H1 (cell line): ENCODE results near the gene LOXL1. TPM values are rescaled to one million over a fixed set of nuclear protein-coding genes. Genes with fewer than 3 reads are reported as not detected.

ENCODE experiments used
- CTCF ChIA-PET: fragments of 300-600 bp; sonication (Branson Sonifier 250); formaldehyde crosslinking; loops from one replicate; lab custom pipeline; 2021; ENCODE audit not compliant: partially characterized antibody; lab: Charles Lee
- POLR2A ChIA-PET: fragments of 300-600 bp; sonication (Branson Sonifier 250); formaldehyde crosslinking; loops from one replicate; lab custom pipeline; 2021; ENCODE audit warnings: inconsistent platforms; ENCODE audit not compliant: partially characterized antibody; lab: Charles Lee
- DNase-seq, 2 experiments: peaks; one replicate each; pipeline versions ENCODE4 v3.0.0 to v3.0.0-alpha.2; 2010 to 2022; ENCODE audit warnings: low spot score in 2 of 2, low read depth in 1 of 2, mixed read lengths in 1 of 2
- FAIRE-seq: peaks from 2 replicates; lab custom pipeline; 2011; peaks lifted over from hg19 to GRCh38; lab: Jason Lieb, UNC
- H2AFZ ChIP-seq: 2 replicates; pipeline ENCODE4 v1.8.1; 2012; ENCODE audit warnings: low read length, inconsistent platforms
- H2AK5ac ChIP-seq: 2 replicates; pipeline ENCODE4 v1.6.1; 2013; ENCODE audit warnings: low read depth, low read length
- H2BK120ac ChIP-seq: replicated peaks from 2 replicates; pipeline ENCODE3; 2013; ENCODE audit warnings: low read depth, low read length, inconsistent platforms
- H2BK12ac ChIP-seq: 2 replicates; pipeline ENCODE4 v1.6.1; 2013; ENCODE audit warnings: low read depth, low read length
- H2BK15ac ChIP-seq: 2 replicates; pipeline ENCODE4 v1.6.1; 2013; ENCODE audit warnings: low read length
- H2BK20ac ChIP-seq: 2 replicates; pipeline ENCODE4 v1.6.1; 2013; ENCODE audit warnings: low read length
- H2BK5ac ChIP-seq: 2 replicates; pipeline ENCODE4 v1.6.1; 2013; ENCODE audit warnings: low read depth, low read length
- H3K14ac ChIP-seq: 2 replicates; pipeline ENCODE4 v1.6.1; 2013; ENCODE audit warnings: inconsistent platforms; ENCODE audit not compliant: insufficient read length
- H3K18ac ChIP-seq: 2 replicates; pipeline ENCODE4 v1.6.1; 2013; ENCODE audit warnings: low read length; ENCODE audit errors: extremely low read depth
- H3K23ac ChIP-seq: 2 replicates; pipeline ENCODE4 v1.6.1; 2013; ENCODE audit warnings: inconsistent platforms; ENCODE audit not compliant: insufficient read length
- H3K23me2 ChIP-seq: 2 replicates; pipeline ENCODE4 v1.6.1; 2013; ENCODE audit warnings: low read depth, low read length
- H3K27ac ChIP-seq: 2 replicates; pipeline ENCODE4 v1.6.1; 2011; ENCODE audit warnings: low read depth, low read length, inconsistent platforms
- H3K27me3 ChIP-seq, 4 experiments: replicated peaks in 1 of 4; 1 replicate in 1 of 4; 2 replicates in 3 of 4; pipeline versions ENCODE4 v1.6.1 to v1.8.1; 2011 to 2013; ENCODE audit warnings: low read length in 3 of 4, mild to moderate bottlenecking in 3 of 4, inconsistent platforms in 2 of 4, mixed read lengths in 2 of 4, moderate library complexity in 1 of 4; ENCODE audit not compliant: control insufficient read depth in 3 of 4, insufficient read depth in 3 of 4; ENCODE audit errors: extremely low read depth in 1 of 4
- H3K36me3 ChIP-seq, 4 experiments: 2 replicates each; pipeline versions ENCODE4 v1.6.1 to v1.8.1; 2011 to 2013; ENCODE audit warnings: mild to moderate bottlenecking in 4 of 4, low read length in 3 of 4, moderate library complexity in 2 of 4, control low read depth in 1 of 4, inconsistent platforms in 1 of 4; ENCODE audit not compliant: insufficient read depth in 4 of 4, control insufficient read depth in 2 of 4
- H3K4ac ChIP-seq: replicated peaks from 2 replicates; pipeline ENCODE3; 2013; ENCODE audit warnings: low read length, low read depth, mixed read lengths, inconsistent platforms; ENCODE audit not compliant: insufficient read length
- H3K4me1 ChIP-seq, 4 experiments: replicated peaks in 1 of 4; 1 replicate in 1 of 4; 2 replicates in 3 of 4; pipeline versions ENCODE4 v1.6.1 to v1.8.1; 2011 to 2013; ENCODE audit warnings: low read length in 3 of 4, inconsistent platforms in 2 of 4, mixed read lengths in 1 of 4; ENCODE audit not compliant: insufficient read depth in 4 of 4, control insufficient read depth in 3 of 4
- H3K4me2 ChIP-seq, 2 experiments: 2 replicates each; pipeline versions ENCODE4 v1.6.1 to v1.8.1; 2011 to 2013; ENCODE audit warnings: low read depth in 2 of 2, low read length in 2 of 2, control low read depth in 1 of 2, inconsistent platforms in 1 of 2, mild to moderate bottlenecking in 1 of 2; ENCODE audit not compliant: insufficient read depth in 1 of 2
- H3K4me3 ChIP-seq, 4 experiments: fragments of 200-600, 300-600 bp in 1 of 4; sonication (generic), shearing (Covaris generic), sonication (Bioruptor Twin) in 1 of 4; 2 replicates each; pipeline versions ENCODE4 v1.5.1 to v1.8.1; 2011 to 2016; ENCODE audit warnings: low read length in 4 of 4, low read depth in 3 of 4, control low read depth in 2 of 4, inconsistent platforms in 2 of 4, mild to moderate bottlenecking in 2 of 4, mixed read lengths in 1 of 4, moderate library complexity in 1 of 4; ENCODE audit not compliant: insufficient read depth in 2 of 4; ENCODE audit errors: extremely low read depth in 1 of 4
- H3K56ac ChIP-seq: replicated peaks from 2 replicates; pipeline ENCODE3; 2013; ENCODE audit warnings: low read depth, mild to moderate bottlenecking, mixed read lengths, low read length, inconsistent platforms; ENCODE audit not compliant: insufficient read length
- H3K79me1 ChIP-seq: 2 replicates; pipeline ENCODE4 v1.6.1; 2013; ENCODE audit warnings: low read depth, low read length, control low read depth
- H3K79me2 ChIP-seq, 2 experiments: 2 replicates each; pipeline versions ENCODE4 v1.6.1 to v1.8.1; 2012 to 2013; ENCODE audit warnings: low read length in 2 of 2, mild to moderate bottlenecking in 2 of 2, inconsistent platforms in 1 of 2; ENCODE audit not compliant: insufficient read depth in 2 of 2, control insufficient read depth in 1 of 2
- H3K9ac ChIP-seq, 4 experiments: replicated peaks in 1 of 4; 1 replicate in 1 of 4; 2 replicates in 3 of 4; pipeline versions ENCODE4 v1.6.1 to v1.8.1; 2011 to 2013; ENCODE audit warnings: low read depth in 3 of 4, low read length in 3 of 4, control low read depth in 2 of 4, mild to moderate bottlenecking in 2 of 4, moderate library complexity in 2 of 4, inconsistent platforms in 1 of 4; ENCODE audit errors: extremely low read depth in 1 of 4
- H3K9me3 ChIP-seq, 2 experiments: 2 replicates each; pipeline versions ENCODE4 v1.6.1 to v1.8.1; 2012 to 2013; ENCODE audit warnings: mild to moderate bottlenecking in 2 of 2, moderate library complexity in 2 of 2, control low read depth in 1 of 2, inconsistent platforms in 1 of 2, low read depth in 1 of 2, low read length in 1 of 2, mixed read lengths in 1 of 2; ENCODE audit not compliant: insufficient read depth in 2 of 2
- H4K20me1 ChIP-seq, 2 experiments: replicated peaks in 1 of 2; 2 replicates each; pipeline versions ENCODE3 to v1.8.1; 2011 to 2013; ENCODE audit warnings: inconsistent platforms in 2 of 2, low read length in 2 of 2, mild to moderate bottlenecking in 1 of 2; ENCODE audit not compliant: insufficient read depth in 2 of 2, control insufficient read depth in 1 of 2
- H4K5ac ChIP-seq: 2 replicates; pipeline ENCODE4 v1.6.1; 2013; ENCODE audit warnings: low read length, low read depth, mixed read lengths, inconsistent platforms; ENCODE audit not compliant: insufficient read length
- H4K8ac ChIP-seq: 2 replicates; pipeline ENCODE4 v1.8.0; 2013; ENCODE audit warnings: mild to moderate bottlenecking, moderate library complexity, low read length, inconsistent platforms; ENCODE audit not compliant: insufficient read depth; ENCODE audit errors: extremely low read depth
- H4K91ac ChIP-seq: replicated peaks from 2 replicates; pipeline ENCODE3; 2013; ENCODE audit warnings: low read length, mixed read lengths, inconsistent platforms; ENCODE audit not compliant: insufficient read length
- ASH2L ChIP-seq: fragments of 200-600, 300-600 bp; sonication (generic); IDR thresholded peaks from one replicate; pipeline ENCODE4 v1.7.1; 2017; ENCODE audit warnings: low read length
- CTBP2 ChIP-seq: IDR thresholded peaks from 2 replicates; pipeline ENCODE4 v1.7.0; 2011; ENCODE audit warnings: borderline replicate concordance, mild to moderate bottlenecking, moderate library complexity, mixed read lengths, low read length; ENCODE audit not compliant: insufficient read depth, insufficient read length
- KDM4A ChIP-seq: IDR thresholded peaks from one replicate; pipeline ENCODE4 v1.7.1; 2012; ENCODE audit warnings: low read depth, mild to moderate bottlenecking, moderate library complexity, low read length, inconsistent platforms; ENCODE audit not compliant: severe bottlenecking
- KDM5A ChIP-seq: fragments of 200-600 bp; IDR thresholded peaks from 2 replicates; pipeline ENCODE4 v1.7.1; 2012; ENCODE audit warnings: mild to moderate bottlenecking, low read length, inconsistent platforms, mixed read lengths
- RNF2 ChIP-seq: fragments of 200-900, 300-1000 bp; sonication (generic); IDR thresholded peaks from 2 replicates; pipeline ENCODE4 v1.7.1; 2016; ENCODE audit warnings: borderline replicate concordance, low read depth, mild to moderate bottlenecking, antibody characterized with exemption, low read length; ENCODE audit not compliant: poor library complexity, severe bottlenecking; ENCODE audit errors: missing control alignments
- SP4 ChIP-seq: IDR thresholded peaks from 2 replicates; pipeline ENCODE4 v1.6.1; 2012; ENCODE audit warnings: low read length, inconsistent platforms
- WGBS, 2 experiments: shearing (Covaris generic) in 1 of 2; methylation state at CpG; one replicate each; pipeline versions ENCODE4 v1.1.6 to v1.1.7; 2013 to 2015; ENCODE audit warnings: low lambda C conversion rate in 2 of 2, mixed read lengths in 2 of 2, inconsistent platforms in 1 of 2, low coverage in 1 of 2, missing lambda C conversion rate in 1 of 2; ENCODE audit not compliant: insufficient replicate concordance in 2 of 2, insufficient coverage in 1 of 2, insufficient read length in 1 of 2; ENCODE audit errors: extremely low coverage in 1 of 2, missing lambda C conversion rate in 1 of 2; 5-methylcytosine and 5-hydroxymethylcytosine counted together
- polyA plus RNA-seq, 7 experiments: library from polyadenylated mRNA; depleted of rRNA in 3 of 7; stranded (reverse) in 5 of 7; unstranded in 2 of 7; fragments of >200 nt in 5 of 7; fragments of 200-250 nt in 2 of 7; gene quantifications; 1 replicate in 5 of 7; 2 replicates in 1 of 7; 4 replicates in 1 of 7; pipeline versions ENCODE4 v1.2.1 to v1.2.3, GENCODE V29; 2011 to 2013; ENCODE audit warnings: missing spikeins in 2 of 7, mixed read lengths in 2 of 7
- total RNA-seq: library from RNA; stranded (reverse); fragmentation: NEBNext Ultra II Directional; extraction: Animal tissue kit (Norgen Biotek cat#: 25700); gene quantifications from 2 replicates; pipeline ENCODE4 v1.2.1, GENCODE V29; 2021

Gene LOXL1
- total and polyA plus RNA-seq, 2 of the 8 experiments (the other 6 are each of a cell fraction or from before 2014, with no cell fraction given), result 8.1 to 14.4 TPM

DNA sequence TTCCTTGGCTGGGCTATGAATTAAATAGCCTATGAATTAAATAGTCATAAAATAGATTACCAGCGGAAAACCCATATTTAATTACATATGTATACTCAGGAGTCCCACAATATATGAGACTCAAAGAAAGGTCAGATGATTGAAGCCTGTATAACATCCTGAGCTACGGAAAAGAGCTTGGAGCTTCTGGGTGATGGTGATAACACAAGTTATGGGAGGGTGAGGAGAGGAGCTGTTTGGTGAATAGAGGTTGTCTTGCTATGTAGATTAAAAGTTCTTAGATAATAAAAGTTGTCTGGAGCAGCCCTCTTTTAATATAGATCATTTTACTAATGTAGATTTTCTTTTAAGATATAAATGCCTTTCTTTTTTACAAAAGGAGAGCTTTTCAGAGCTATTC is 70.0 kb downstream of the LOXL1 start:
- Histone ChIP-seq H3K4me2 (no peak overlapping the region; a peak in 1 of 4 replicates), H3K79me1 (no peaks in the 10 kb centered on the region), H2BK15ac (no peak overlapping the region), H3K79me2 (peaks cover 0 to 14% of the 10 kb centered on the region in 2 experiments; a peak in 2 of 4 replicates), H2AK5ac (no peak overlapping the region), H3K27ac (no peak overlapping the region), H2BK5ac (no peak overlapping the region), H4K8ac (no peak overlapping the region), H3K4ac (no peak overlapping the region), H4K91ac (no peak overlapping the region), H3K18ac (no peak overlapping the region), H3K9ac (no peak overlapping the region), H2BK120ac (no peak overlapping the region), H4K5ac (no peak overlapping the region), H3K23me2 (peaks cover 11% of the 10 kb centered on the region; the same call in 1 of the 2 replicates), H4K20me1 (peaks cover 0 to 2% of the 10 kb centered on the region in 2 experiments), H3K23ac (no peak overlapping the region), H2BK12ac (no peak overlapping the region), H3K36me3 (peaks cover 3 to 12% (median 7%) of the 10 kb centered on the region in 4 experiments; a peak in 4 of 8 replicates), H3K27me3 (peaks cover 0 to 4% (median 1%) of the 10 kb centered on the region in 4 experiments; a peak in 1 of 7 replicates), H3K56ac (no peak overlapping the region), H2BK20ac (no peak overlapping the region), H2AFZ (no peak overlapping the region), H3K4me1 (peaks cover 0 to 7% (median under 1%) of the 10 kb centered on the region in 4 experiments; a peak in 3 of 7 replicates), H3K14ac (no peak overlapping the region), H3K4me3 (0 out of 8 replicates have a peak overlapping the region, but pooled peaks of 1 of the 4 experiments have one; percentile 84), H3K9me3 (no peaks in the 10 kb centered on the region)
- TF ChIP-seq CTBP2, result no peak
- no peak for TF ChIP-seq KDM4A
- no peak for TF ChIP-seq ASH2L
- no peak for TF ChIP-seq SP4
- TF ChIP-seq RNF2, result no peak
- TF ChIP-seq KDM5A, result no peak
- POLR2A ChIA-PET, result interaction anchor here (0.7 kb wide), 1 partner anchor 10 kb away, joined by 3 read pairs; no protein-coding TSS in a partner anchor
- DNase-seq (no peak), FAIRE-seq (no peak)
- CTCF ChIA-PET, result interaction anchor here (0.6 to 0.8 kb wide), 5 partner anchors 32 to 296 kb away, joined by 3 to 5 read pairs (median 3); no protein-coding TSS in a partner anchor
- 83% methylated on average over 2 of the region's 2 CpGs; no CpG with 5 or more reads in 1 of the 2 experiments for WGBS, 2 experiments
